MM.1S (cell line): ENCODE results near the gene TLCD5.

ENCODE experiments used
- DNase-seq: peaks from one replicate; pipeline ENCODE4 v3.0.0-alpha.2; 2015
- H2AFZ ChIP-seq: fragments of 300-600 bp; sonication (generic); 2 replicates; pipeline ENCODE4 v1.6.0; 2016; ENCODE audit warnings: antibody characterized with exemption, low read length
- H3F3A ChIP-seq: fragments of 300-600 bp; sonication (generic); 2 replicates; pipeline ENCODE4 v1.6.1; 2016; ENCODE audit warnings: mild to moderate bottlenecking, antibody characterized with exemption, low read length, moderate library complexity, mixed read lengths; ENCODE audit not compliant: insufficient read depth
- H3K27ac ChIP-seq: fragments of 300-600 bp; sonication (generic); 2 replicates; pipeline ENCODE4 v1.5.1; 2016; ENCODE audit warnings: mild to moderate bottlenecking, low read length
- H3K27me3 ChIP-seq: fragments of 300-600 bp; sonication (generic); replicated peaks from 2 replicates; pipeline ENCODE4 v1.6.0; 2016; ENCODE audit warnings: low read length; ENCODE audit not compliant: insufficient read depth
- H3K36me3 ChIP-seq: fragments of 300-600 bp; sonication (generic); replicated peaks from 2 replicates; pipeline ENCODE4 v1.6.1; 2016; ENCODE audit warnings: mild to moderate bottlenecking, low read length, mixed read lengths; ENCODE audit not compliant: insufficient read depth
- H3K4me1 ChIP-seq: fragments of 300-600 bp; sonication (generic); 2 replicates; pipeline ENCODE4 v1.6.1; 2016; ENCODE audit warnings: low read length, mixed read lengths
- H3K4me2 ChIP-seq: fragments of 300-600 bp; sonication (generic); 2 replicates; pipeline ENCODE4 v1.6.0; 2016; ENCODE audit warnings: low read depth, low read length
- H3K4me3 ChIP-seq: fragments of 300-600 bp; sonication (generic); 2 replicates; pipeline ENCODE4 v1.5.1; 2016; ENCODE audit warnings: low read length, mixed read lengths
- H3K79me2 ChIP-seq: fragments of 300-600 bp; sonication (generic); 2 replicates; pipeline ENCODE4 v1.6.1; 2016; ENCODE audit warnings: mixed run types, low read length, mixed read lengths
- H3K9ac ChIP-seq: fragments of 300-600 bp; sonication (generic); 2 replicates; pipeline ENCODE4 v1.6.1; 2016; ENCODE audit warnings: low read length, mixed read lengths
- H3K9me2 ChIP-seq: fragments of 300-600 bp; sonication (generic); replicated peaks from 2 replicates; pipeline ENCODE4 v1.6.1; 2016; ENCODE audit warnings: mild to moderate bottlenecking, low read length, mixed read lengths; ENCODE audit not compliant: insufficient read depth
- H3K9me3 ChIP-seq: fragments of 300-600 bp; sonication (generic); replicated peaks from 2 replicates; pipeline ENCODE4 v1.6.1; 2016; ENCODE audit warnings: mild to moderate bottlenecking, low read length, mixed read lengths; ENCODE audit not compliant: insufficient read depth
- H4K20me1 ChIP-seq: fragments of 300-600 bp; sonication (generic); 2 replicates; pipeline ENCODE4 v1.6.1; 2016; ENCODE audit warnings: mild to moderate bottlenecking, low read length, moderate library complexity, mixed read lengths; ENCODE audit not compliant: insufficient read depth
- CTCF ChIP-seq: fragments of 300-600 bp; sonication (generic); IDR thresholded peaks from 2 replicates; pipeline ENCODE4 v1.5.1; 2016; ENCODE audit warnings: antibody characterized with exemption, low read length, mixed read lengths
- EZH2 ChIP-seq: fragments of 300-600 bp; sonication (generic); optimal IDR thresholded peaks from 2 replicates; pipeline ENCODE3; 2017; ENCODE audit warnings: low read depth, mild to moderate bottlenecking, antibody characterized with exemption, low read length, mixed read lengths
- EZH2phosphoT487 ChIP-seq: fragments of 300-600 bp; sonication (generic); IDR thresholded peaks from 2 replicates; pipeline ENCODE4 v1.6.1; 2018; ENCODE audit warnings: antibody characterized with exemption, low read length

TLCD5 gene

GRCh38 chr11:120306519-120307242, 18.4 kb upstream of the TLCD5 start:
- no peak for DNase-seq
- H3K4me2 ChIP-seq, result no peak overlapping the region

GRCh38 chr11:120307476-120307875, 17.6 kb upstream of the TLCD5 start:
- no peak overlapping the region for H2AFZ ChIP-seq
- H3K4me1 ChIP-seq, result peaks cover 4% of the 10 kb centered on the region; the same call in 1 of the 2 replicates
- H3K9me2 ChIP-seq, result no peaks in the 10 kb centered on the region
- TF ChIP-seq CTCF (no peak), EZH2phosphoT487 (no peak), EZH2 (no peak)
- H3K79me2 ChIP-seq, result no peaks in the 10 kb centered on the region
- H3F3A ChIP-seq, result no peaks in the 10 kb centered on the region
- H3K27ac ChIP-seq, result no peak overlapping the region
- no peaks in the 10 kb centered on the region for H3K9me3 ChIP-seq
- no peak overlapping the region for H3K9ac ChIP-seq
- no peak overlapping the region for H3K4me3 ChIP-seq
- H3K4me2 ChIP-seq, result no peak overlapping the region
- no peaks in the 10 kb centered on the region for H4K20me1 ChIP-seq
- H3K36me3 ChIP-seq, result no peaks in the 10 kb centered on the region
- DNase-seq, result no peak
- no peaks in the 10 kb centered on the region for H3K27me3 ChIP-seq

More at GRCh38 chr11:120306519-120307242, 18.4 kb upstream of the TLCD5 start:
- no peak for TF ChIP-seq EZH2phosphoT487
- TF ChIP-seq CTCF, result no peak
- TF ChIP-seq EZH2, result no peak
- Histone ChIP-seq H3K4me1 (peaks cover 4% of the 10 kb centered on the region; the same call in 1 of the 2 replicates), H3K4me3 (no peak overlapping the region), H4K20me1 (no peaks in the 10 kb centered on the region), H3K9ac (no peak overlapping the region), H3K27me3 (no peaks in the 10 kb centered on the region), H3K9me3 (no peaks in the 10 kb centered on the region), H3K9me2 (no peaks in the 10 kb centered on the region), H3K27ac (no peak overlapping the region), H2AFZ (no peak overlapping the region), H3K79me2 (no peaks in the 10 kb centered on the region), H3F3A (no peaks in the 10 kb centered on the region), H3K36me3 (no peaks in the 10 kb centered on the region)

DNA sequence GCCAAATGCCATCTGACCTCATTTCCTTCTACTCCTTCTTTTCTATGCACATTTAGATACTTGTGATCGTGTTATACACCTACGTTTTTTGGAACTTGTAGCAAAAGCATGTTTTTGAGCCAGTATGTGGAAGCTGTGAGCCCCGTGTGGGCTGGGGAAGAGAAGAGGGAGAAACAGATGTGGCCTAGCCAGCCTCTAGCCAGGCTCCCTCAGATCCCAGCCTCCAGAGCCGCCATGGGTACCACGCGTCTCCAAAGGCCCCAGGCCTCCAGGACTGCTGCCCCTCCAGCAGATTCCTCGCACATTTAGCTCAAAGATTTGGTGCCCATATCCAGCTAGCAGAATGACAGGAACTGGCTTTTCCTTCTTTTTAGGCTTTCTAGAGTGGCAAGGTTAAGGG, 17.0 kb upstream of the TLCD5 start:
- no peak for TF ChIP-seq EZH2phosphoT487
- no peak for TF ChIP-seq EZH2
- no peak for TF ChIP-seq CTCF
- Histone ChIP-seq H4K20me1 (no peaks in the 10 kb centered on the region), H3K79me2 (no peaks in the 10 kb centered on the region)

More for the DNA sequence above, 17.0 kb upstream of the TLCD5 start:
- Histone ChIP-seq H3K36me3 (no peaks in the 10 kb centered on the region), H3K4me2 (no peak overlapping the region), H3K9me3 (no peaks in the 10 kb centered on the region), H3K27me3 (no peaks in the 10 kb centered on the region), H3F3A (no peaks in the 10 kb centered on the region), H3K27ac (no peak overlapping the region), H3K4me3 (no peak overlapping the region), H3K4me1 (peaks cover 4% of the 10 kb centered on the region; the same call in 1 of the 2 replicates), H2AFZ (no peak overlapping the region), H3K9ac (no peak overlapping the region), H3K9me2 (no peaks in the 10 kb centered on the region)
- no peak for DNase-seq
